HepG2 (cell line): ENCODE results near the gene LCAT. TPM values are rescaled to one million over a fixed set of nuclear protein-coding genes. Genes with fewer than 3 reads are reported as not detected.

Experiments
- CAMTA2 ChIP-seq: sonication (generic); formaldehyde crosslinking; IDR thresholded peaks from 2 replicates; pipeline ENCODE4 v1.4.0; 2020; ENCODE audit warnings: mild to moderate bottlenecking, missing genetic modification reagents, borderline replicate concordance
- FOXA3 ChIP-seq: IDR thresholded peaks from 2 replicates; pipeline ENCODE4 v1.6.1; 2016; ENCODE audit warnings: missing genetic modification reagents, missing compliant biosample characterization
- GATAD2A ChIP-seq: IDR thresholded peaks from 2 replicates; pipeline ENCODE4 v1.6.1; 2016
- HNRNPH1 ChIP-seq: fragments of 200-400 bp; formaldehyde crosslinking; optimal IDR thresholded peaks from 2 replicates; pipeline ENCODE3; 2017; ENCODE audit warnings: mild to moderate bottlenecking, low read depth, low read length
- HOXD1 ChIP-seq: sonication (generic); formaldehyde crosslinking; IDR thresholded peaks from 2 replicates; pipeline ENCODE4 v1.5.0; 2020; ENCODE audit warnings: missing genetic modification reagents
- JARID2 ChIP-seq: sonication (generic); formaldehyde crosslinking; IDR thresholded peaks from 2 replicates; pipeline ENCODE4 v1.8.1; 2023; ENCODE audit warnings: missing genetic modification reagents, inconsistent platforms; ENCODE audit not compliant: insufficient replicate concordance
- KDM5B ChIP-seq: sonication (generic); formaldehyde crosslinking; IDR thresholded peaks from 2 replicates; pipeline ENCODE4 v1.4.0; 2020; ENCODE audit warnings: missing genetic modification reagents, mild to moderate bottlenecking, borderline replicate concordance
- MED1 ChIP-seq: sonication (generic); formaldehyde crosslinking; IDR thresholded peaks from 2 replicates; pipeline ENCODE4 v1.4.0; 2020; ENCODE audit warnings: missing genetic modification reagents
- PRPF4 ChIP-seq: fragments of 200-400 bp; formaldehyde crosslinking; IDR thresholded peaks from 2 replicates; pipeline ENCODE4 v1.6.1; 2016; ENCODE audit warnings: low read length, low read depth; ENCODE audit not compliant: poor library complexity, severe bottlenecking
- RAD21 ChIP-seq: fragments of 450-650 bp; formaldehyde crosslinking; IDR thresholded peaks from 2 replicates; pipeline ENCODE4 v1.5.0; 2020; ENCODE audit warnings: mild to moderate bottlenecking
- SRF ChIP-seq: IDR thresholded peaks from 2 replicates; pipeline ENCODE4 v1.6.1; 2011; ENCODE audit warnings: mild to moderate bottlenecking, low read depth, low read length, moderate library complexity
- TAF15 ChIP-seq: fragments of 200-400 bp; formaldehyde crosslinking; IDR thresholded peaks from one replicate; pipeline ENCODE4 v1.6.1; 2018; ENCODE audit warnings: mild to moderate bottlenecking, low read depth, low read length; ENCODE audit not compliant: poor library complexity, severe bottlenecking
- TEAD3 ChIP-seq: optimal IDR thresholded peaks from 2 replicates; pipeline ENCODE3; 2016; ENCODE audit warnings: borderline replicate concordance
- TOPORS ChIP-seq: sonication (generic); formaldehyde crosslinking; IDR thresholded peaks from 2 replicates; pipeline ENCODE4 v1.8.0; 2023; ENCODE audit warnings: mild to moderate bottlenecking, missing genetic modification reagents
- ZNF256 ChIP-seq: sonication (generic); formaldehyde crosslinking; conservative IDR thresholded peaks from 2 replicates; pipeline ENCODE4 v1.4.0; 2020; ENCODE audit warnings: missing genetic modification reagents
- ZNF317 ChIP-seq: sonication (generic); formaldehyde crosslinking; IDR thresholded peaks from 2 replicates; pipeline ENCODE4 v1.5.0; 2020; ENCODE audit warnings: mild to moderate bottlenecking, missing genetic modification reagents
- ZNF549 ChIP-seq: sonication (generic); formaldehyde crosslinking; IDR thresholded peaks from 2 replicates; pipeline ENCODE4 v1.5.0; 2020; ENCODE audit warnings: missing genetic modification reagents
- ZNF678 ChIP-seq: sonication (generic); formaldehyde crosslinking; IDR thresholded peaks from 2 replicates; pipeline ENCODE4 v1.4.0; 2020; ENCODE audit warnings: mild to moderate bottlenecking, missing genetic modification reagents
- ZNF768 ChIP-seq: sonication (generic); formaldehyde crosslinking; IDR thresholded peaks from 2 replicates; pipeline ENCODE4 v1.4.0; 2020; ENCODE audit warnings: missing genetic modification reagents
- ZNF792 ChIP-seq: IDR thresholded peaks from 2 replicates; pipeline ENCODE4 v1.6.1; 2016
- polyA plus RNA-seq, 8 experiments: library from polyadenylated mRNA; depleted of rRNA in 3 of 8; stranded (reverse) in 7 of 8; unstranded in 1 of 8; fragments of >200 nt; fragmentation: Illumina TruSeq in 4 of 8; extraction: Trizol in 4 of 8; gene quantifications; 2 replicates each; pipeline versions ENCODE4 v1.2.1 to v1.2.3, GENCODE V29; 2011 to 2016; ENCODE audit warnings: low read depth in 4 of 8, missing spikeins in 1 of 8, mixed read lengths in 1 of 8; ENCODE audit not compliant: insufficient read depth in 1 of 8
- total RNA-seq, 5 experiments: library from RNA; depleted of rRNA; stranded (reverse); fragments of >200 nt; fragmentation: Illumina TruSeq; extraction: Trizol; gene quantifications; 2 replicates each; pipeline ENCODE4 v1.2.3, GENCODE V29; 2016; ENCODE audit warnings: low read depth in 1 of 5
- TF ChIP-seq, protein P1 (sequence below): sonication (generic); formaldehyde crosslinking; IDR thresholded peaks from 2 replicates; pipeline ENCODE4 v1.4.0; 2020; ENCODE audit warnings: missing genetic modification reagents
- TF ChIP-seq, protein P2 (sequence below): sonication (generic); formaldehyde crosslinking; IDR thresholded peaks from 2 replicates; pipeline ENCODE4 v1.4.0; 2020; ENCODE audit warnings: missing genetic modification reagents, mild to moderate bottlenecking, borderline replicate concordance

The LCAT gene
- total and polyA plus RNA-seq, 2 of the 13 experiments (the other 11 are each of a cell fraction or from before 2014, with no cell fraction given), result 36.1 to 38.9 TPM

DNA sequence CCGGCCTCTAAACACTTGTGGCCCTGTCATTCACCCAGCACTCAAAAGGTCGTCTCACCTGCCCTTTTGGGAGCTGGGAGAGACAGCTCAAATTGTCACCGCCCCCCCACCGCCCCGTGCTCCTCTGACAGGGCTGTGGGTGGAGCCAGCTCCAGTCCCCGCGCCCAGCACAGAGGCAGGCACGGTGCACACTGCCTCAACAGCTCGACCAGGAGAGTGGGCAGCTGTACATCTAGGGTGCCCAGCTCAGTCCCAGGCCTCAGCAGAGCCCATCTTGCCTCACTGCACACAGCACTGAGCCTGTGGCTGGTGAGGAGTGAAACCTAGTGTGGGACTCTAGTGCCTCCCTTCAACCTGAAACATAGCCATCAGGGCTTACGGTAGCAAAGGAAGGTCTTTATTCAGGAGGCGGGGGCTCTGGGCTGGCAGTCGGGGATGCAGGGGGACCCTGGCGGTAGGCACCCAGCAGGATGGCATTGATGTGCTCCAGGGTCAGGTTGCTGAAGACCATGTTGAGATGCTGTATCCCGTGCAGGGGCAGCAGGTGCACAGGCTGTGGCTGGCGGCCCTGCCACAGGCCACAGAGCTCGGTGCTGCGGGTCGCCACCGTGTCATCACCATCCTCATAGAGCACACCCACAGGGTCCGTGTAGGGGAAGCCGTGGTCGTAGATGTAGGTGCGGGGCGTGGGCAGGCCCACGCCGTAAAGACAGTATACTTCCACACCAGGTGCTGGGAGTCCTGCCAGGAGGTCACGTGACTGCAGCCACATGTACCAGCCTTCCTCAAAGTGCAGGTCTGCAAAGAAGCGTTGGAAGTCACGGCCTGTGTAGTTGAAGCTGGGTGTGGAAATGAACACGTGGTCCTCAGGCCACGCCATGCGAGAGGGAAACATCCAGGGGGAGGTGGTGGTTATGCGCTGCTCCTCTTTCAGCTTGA is 4.1 kb downstream of the LCAT start (continued):
- no peak for TF ChIP-seq RAD21 (CRISPR knock-in tag)
- TF ChIP-seq SRF, result no peak
- TF ChIP-seq HOXD1, result no peak
- no peak for TF ChIP-seq ZNF678
- TF ChIP-seq PRPF4, result no peak
- TF ChIP-seq KDM5B (CRISPR knock-in tag), result peak; percentile 47
- 0 out of 2 replicates have a peak, but pooled peaks have one; percentile 75 for TF ChIP-seq TOPORS (CRISPR knock-in tag)
- TF ChIP-seq TEAD3 (CRISPR knock-in tag), result no peak
- peak; percentile 56 for TF ChIP-seq ZNF768 (CRISPR knock-in tag)
- TF ChIP-seq, protein P1, sequence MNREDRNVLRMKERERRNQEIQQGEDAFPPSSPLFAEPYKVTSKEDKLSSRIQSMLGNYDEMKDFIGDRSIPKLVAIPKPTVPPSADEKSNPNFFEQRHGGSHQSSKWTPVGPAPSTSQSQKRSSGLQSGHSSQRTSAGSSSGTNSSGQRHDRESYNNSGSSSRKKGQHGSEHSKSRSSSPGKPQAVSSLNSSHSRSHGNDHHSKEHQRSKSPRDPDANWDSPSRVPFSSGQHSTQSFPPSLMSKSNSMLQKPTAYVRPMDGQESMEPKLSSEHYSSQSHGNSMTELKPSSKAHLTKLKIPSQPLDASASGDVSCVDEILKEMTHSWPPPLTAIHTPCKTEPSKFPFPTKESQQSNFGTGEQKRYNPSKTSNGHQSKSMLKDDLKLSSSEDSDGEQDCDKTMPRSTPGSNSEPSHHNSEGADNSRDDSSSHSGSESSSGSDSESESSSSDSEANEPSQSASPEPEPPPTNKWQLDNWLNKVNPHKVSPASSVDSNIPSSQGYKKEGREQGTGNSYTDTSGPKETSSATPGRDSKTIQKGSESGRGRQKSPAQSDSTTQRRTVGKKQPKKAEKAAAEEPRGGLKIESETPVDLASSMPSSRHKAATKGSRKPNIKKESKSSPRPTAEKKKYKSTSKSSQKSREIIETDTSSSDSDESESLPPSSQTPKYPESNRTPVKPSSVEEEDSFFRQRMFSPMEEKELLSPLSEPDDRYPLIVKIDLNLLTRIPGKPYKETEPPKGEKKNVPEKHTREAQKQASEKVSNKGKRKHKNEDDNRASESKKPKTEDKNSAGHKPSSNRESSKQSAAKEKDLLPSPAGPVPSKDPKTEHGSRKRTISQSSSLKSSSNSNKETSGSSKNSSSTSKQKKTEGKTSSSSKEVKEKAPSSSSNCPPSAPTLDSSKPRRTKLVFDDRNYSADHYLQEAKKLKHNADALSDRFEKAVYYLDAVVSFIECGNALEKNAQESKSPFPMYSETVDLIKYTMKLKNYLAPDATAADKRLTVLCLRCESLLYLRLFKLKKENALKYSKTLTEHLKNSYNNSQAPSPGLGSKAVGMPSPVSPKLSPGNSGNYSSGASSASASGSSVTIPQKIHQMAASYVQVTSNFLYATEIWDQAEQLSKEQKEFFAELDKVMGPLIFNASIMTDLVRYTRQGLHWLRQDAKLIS (CRISPR knock-in tag), result no peak
- no peak for TF ChIP-seq JARID2 (CRISPR knock-in tag)
- TF ChIP-seq TAF15, result no peak
- TF ChIP-seq ZNF256 (CRISPR knock-in tag), result no peak
- TF ChIP-seq CAMTA2 (CRISPR knock-in tag), result 0 out of 2 replicates have a peak, but pooled peaks have one; percentile 67
- TF ChIP-seq GATAD2A (CRISPR knock-in tag), result no peak
- no peak for TF ChIP-seq MED1 (CRISPR knock-in tag)
- TF ChIP-seq ZNF792 (CRISPR knock-in tag), result no peak
- TF ChIP-seq ZNF549 (CRISPR knock-in tag), result no peak
- no peak for TF ChIP-seq HNRNPH1
- no peak for TF ChIP-seq ZNF317 (CRISPR knock-in tag)
- no peak for TF ChIP-seq FOXA3 (CRISPR knock-in tag)
- TF ChIP-seq, protein P2, sequence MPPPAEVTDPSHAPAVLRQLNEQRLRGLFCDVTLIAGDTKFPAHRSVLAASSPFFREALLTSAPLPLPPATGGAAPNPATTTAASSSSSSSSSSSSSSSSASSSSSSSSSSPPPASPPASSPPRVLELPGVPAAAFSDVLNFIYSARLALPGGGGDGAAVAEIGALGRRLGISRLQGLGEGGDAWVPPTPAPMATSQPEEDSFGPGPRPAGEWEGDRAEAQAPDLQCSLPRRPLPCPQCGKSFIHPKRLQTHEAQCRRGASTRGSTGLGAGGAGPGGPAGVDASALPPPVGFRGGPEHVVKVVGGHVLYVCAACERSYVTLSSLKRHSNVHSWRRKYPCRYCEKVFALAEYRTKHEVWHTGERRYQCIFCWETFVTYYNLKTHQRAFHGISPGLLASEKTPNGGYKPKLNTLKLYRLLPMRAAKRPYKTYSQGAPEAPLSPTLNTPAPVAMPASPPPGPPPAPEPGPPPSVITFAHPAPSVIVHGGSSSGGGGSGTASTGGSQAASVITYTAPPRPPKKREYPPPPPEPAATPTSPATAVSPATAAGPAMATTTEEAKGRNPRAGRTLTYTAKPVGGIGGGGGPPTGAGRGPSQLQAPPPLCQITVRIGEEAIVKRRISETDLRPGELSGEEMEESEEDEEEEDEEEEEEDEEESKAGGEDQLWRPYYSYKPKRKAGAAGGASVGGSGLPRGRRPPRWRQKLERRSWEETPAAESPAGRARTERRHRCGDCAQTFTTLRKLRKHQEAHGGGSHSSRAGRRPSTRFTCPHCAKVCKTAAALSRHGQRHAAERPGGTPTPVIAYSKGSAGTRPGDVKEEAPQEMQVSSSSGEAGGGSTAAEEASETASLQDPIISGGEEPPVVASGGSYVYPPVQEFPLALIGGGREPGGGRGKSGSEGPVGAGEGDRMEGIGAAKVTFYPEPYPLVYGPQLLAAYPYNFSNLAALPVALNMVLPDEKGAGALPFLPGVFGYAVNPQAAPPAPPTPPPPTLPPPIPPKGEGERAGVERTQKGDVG (CRISPR knock-in tag), result 0 out of 2 replicates have a peak, but pooled peaks have one; percentile 26
